WTC11 (cell line): ENCODE results near the gene KANSL1L. TPM values are rescaled to one million over a fixed set of nuclear protein-coding genes. Genes with fewer than 3 reads are reported as not detected.

Source experiments
- ATAC-seq: fragments of 200-7000 bp; cut with Tn5 transposase; 2 replicates; pipeline ENCODE4 v1.10.0; 2021; ENCODE audit warnings: mild to moderate bottlenecking, moderate library complexity
- CTCF ChIA-PET: fragments of 300-600 bp; sonication (Branson Sonifier 250); formaldehyde crosslinking; loops from one replicate; lab custom pipeline; 2021; ENCODE audit warnings: antibody characterized with exemption; lab: Charles Lee
- POLR2A ChIA-PET: fragments of 350-600 bp; sonication (Branson Sonifier 250); formaldehyde crosslinking; loops from one replicate; lab custom pipeline; 2021; ENCODE audit warnings: antibody characterized with exemption; lab: Charles Lee
- DNase-seq: peaks from one replicate; pipeline ENCODE4 v3.0.0; 2021; ENCODE audit warnings: low spot score
- H3K27ac Mint-ChIP-seq: 2 replicates; pipeline ENCODE4 v1.8.0; 2021; ENCODE audit warnings: mixed read lengths
- H3K27me3 Mint-ChIP-seq: 2 replicates; pipeline ENCODE4 v1.8.0; 2021; ENCODE audit warnings: low read depth, mild to moderate bottlenecking, moderate library complexity, mixed read lengths
- H3K36me3 Mint-ChIP-seq: 2 replicates; pipeline ENCODE4 v1.8.0; 2021; ENCODE audit warnings: mixed read lengths
- H3K4me1 Mint-ChIP-seq: 2 replicates; pipeline ENCODE4 v1.8.0; 2022; ENCODE audit warnings: mixed read lengths
- H3K4me3 Mint-ChIP-seq: 2 replicates; pipeline ENCODE4 v1.8.0; 2021; ENCODE audit warnings: mild to moderate bottlenecking, moderate library complexity, mixed read lengths
- H3K9me3 Mint-ChIP-seq: 2 replicates; pipeline ENCODE4 v1.8.0; 2021; ENCODE audit warnings: mixed read lengths
- ATF1 ChIP-seq: sonication (generic); formaldehyde crosslinking; IDR thresholded peaks from 2 replicates; pipeline ENCODE4 v1.8.1; 2023; ENCODE audit warnings: mild to moderate bottlenecking, moderate library complexity, missing genetic modification reagents
- CBFB ChIP-seq: sonication (generic); formaldehyde crosslinking; IDR thresholded peaks from 2 replicates; pipeline ENCODE4 v1.8.1; 2022; ENCODE audit warnings: mild to moderate bottlenecking, low read depth, missing genetic modification reagents
- ELF4 ChIP-seq: sonication (generic); formaldehyde crosslinking; IDR thresholded peaks from 2 replicates; pipeline ENCODE4 v1.8.1; 2022; ENCODE audit warnings: low read depth, mild to moderate bottlenecking, moderate library complexity, missing genetic modification reagents
- FOXP1 ChIP-seq: sonication (generic); formaldehyde crosslinking; IDR thresholded peaks from 2 replicates; pipeline ENCODE4 v1.8.0; 2022; ENCODE audit warnings: missing genetic modification reagents, mild to moderate bottlenecking, moderate library complexity, borderline replicate concordance
- GABPB1 ChIP-seq: sonication (generic); formaldehyde crosslinking; IDR thresholded peaks from 2 replicates; pipeline ENCODE4 v1.8.1; 2023; ENCODE audit warnings: mild to moderate bottlenecking, missing genetic modification reagents
- GRHL2 ChIP-seq: fragments of 250-450 bp; sonication (Bioruptor Pico); IDR thresholded peaks from 2 replicates; pipeline ENCODE4 v1.8.0; 2022; ENCODE audit warnings: mild to moderate bottlenecking, moderate library complexity; ENCODE audit not compliant: insufficient replicate concordance, severe bottlenecking
- GTF2I ChIP-seq: fragments of 250-450 bp; sonication (Bioruptor Pico); conservative IDR thresholded peaks from 2 replicates; pipeline ENCODE4 v1.4.0; 2021; ENCODE audit warnings: mild to moderate bottlenecking
- MYBL2 ChIP-seq: sonication (generic); formaldehyde crosslinking; IDR thresholded peaks from 2 replicates; pipeline ENCODE4 v1.8.1; 2023; ENCODE audit warnings: mild to moderate bottlenecking, moderate library complexity, missing genetic modification reagents
- NFATC4 ChIP-seq: fragments of 250-450 bp; sonication (Bioruptor Pico); IDR thresholded peaks from 2 replicates; pipeline ENCODE4 v1.9.0; 2021; ENCODE audit warnings: mild to moderate bottlenecking
- NR1H2 ChIP-seq: sonication (generic); formaldehyde crosslinking; IDR thresholded peaks from 2 replicates; pipeline ENCODE4 v1.9.0; 2021; ENCODE audit warnings: mild to moderate bottlenecking, moderate library complexity, missing genetic modification reagents
- NR2C2 ChIP-seq: sonication (generic); formaldehyde crosslinking; IDR thresholded peaks from 2 replicates; pipeline ENCODE4 v1.8.0; 2022; ENCODE audit warnings: mild to moderate bottlenecking, missing genetic modification reagents
- SMAD3 ChIP-seq: sonication (generic); formaldehyde crosslinking; IDR thresholded peaks from 2 replicates; pipeline ENCODE4 v1.8.0; 2022; ENCODE audit warnings: missing genetic modification reagents, mild to moderate bottlenecking, borderline replicate concordance
- SOX15 ChIP-seq: fragments of 250-450 bp; sonication (Bioruptor Pico); IDR thresholded peaks from 2 replicates; pipeline ENCODE4 v1.9.0; 2021; ENCODE audit warnings: mild to moderate bottlenecking
- TEAD1 ChIP-seq: sonication (generic); formaldehyde crosslinking; IDR thresholded peaks from 2 replicates; pipeline ENCODE4 v1.8.0; 2022; ENCODE audit warnings: mild to moderate bottlenecking, missing genetic modification reagents
- ZNF232 ChIP-seq: sonication (generic); formaldehyde crosslinking; IDR thresholded peaks from 2 replicates; pipeline ENCODE4 v1.8.0; 2022; ENCODE audit warnings: mild to moderate bottlenecking, missing genetic modification reagents
- total RNA-seq: library from RNA; stranded (reverse); gene quantifications from 3 replicates; pipeline ENCODE4 v1.2.3, GENCODE V29; 2021
- TF ChIP-seq, protein P1 (sequence below): fragments of 250-450 bp; sonication (Bioruptor Pico); IDR thresholded peaks from 2 replicates; pipeline ENCODE4 v1.9.0; 2021; ENCODE audit warnings: mild to moderate bottlenecking, borderline replicate concordance
- TF ChIP-seq, protein P2 (sequence below): fragments of 250-450 bp; sonication (Bioruptor Pico); IDR thresholded peaks from 2 replicates; pipeline ENCODE4 v1.9.0; 2021; ENCODE audit warnings: moderate library complexity, mild to moderate bottlenecking, inconsistent platforms, borderline replicate concordance
- TF ChIP-seq, protein P3 (sequence below): sonication (generic); formaldehyde crosslinking; IDR thresholded peaks from 2 replicates; pipeline ENCODE4 v1.8.1; 2023; ENCODE audit warnings: mild to moderate bottlenecking, missing genetic modification reagents
- TF ChIP-seq, protein P4 (sequence below): sonication (generic); formaldehyde crosslinking; IDR thresholded peaks from 2 replicates; pipeline ENCODE4 v1.8.1; 2022; ENCODE audit warnings: low read depth, mild to moderate bottlenecking, moderate library complexity, missing genetic modification reagents, borderline replicate concordance
- TF ChIP-seq, protein P5 (sequence below): sonication (generic); formaldehyde crosslinking; conservative IDR thresholded peaks from 2 replicates; pipeline ENCODE4 v1.8.1; 2023; ENCODE audit warnings: mild to moderate bottlenecking, low read depth, missing genetic modification reagents, moderate library complexity

The KANSL1L gene
- total RNA-seq, 1 experiment from 2014 or later: 11.4 TPM

DNA sequence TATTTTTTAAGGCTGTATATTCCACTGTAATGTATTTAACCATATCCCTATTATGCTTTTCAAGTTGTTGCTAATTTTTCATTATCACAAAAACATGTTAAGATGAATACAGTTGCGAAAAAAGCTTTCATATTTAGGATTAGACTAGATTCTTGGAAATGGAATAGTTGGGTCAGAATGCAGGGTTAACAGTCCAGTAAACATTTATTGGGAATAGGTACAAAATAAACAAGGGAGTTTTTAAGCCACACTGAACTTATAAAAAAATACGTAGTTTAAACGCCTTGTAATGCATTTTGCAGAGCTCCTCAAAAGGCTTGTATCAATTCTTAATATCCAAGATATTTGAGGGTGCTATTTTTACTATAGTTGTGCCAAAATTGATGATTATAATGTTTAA is 133.1 kb downstream of the KANSL1L start:
- Mint-ChIP-seq H3K27ac (no peak overlapping the region), H3K27me3 (no peaks in the 10 kb centered on the region), H3K4me1 (no peaks in the 10 kb centered on the region), H3K4me3 (no peak overlapping the region), H3K9me3 (peaks cover 4% of the 10 kb centered on the region; the same call in 1 of the 2 replicates), H3K36me3 (no peaks in the 10 kb centered on the region)
- no peak for DNase-seq
- TF ChIP-seq TEAD1 (CRISPR knock-in tag) (no peak), ATF1 (CRISPR knock-in tag) (no peak), GABPB1 (CRISPR knock-in tag) (no peak), CBFB (CRISPR knock-in tag) (no peak), MYBL2 (CRISPR knock-in tag) (no peak), ELF4 (CRISPR knock-in tag) (no peak), SMAD3 (CRISPR knock-in tag) (no peak), NR2C2 (CRISPR knock-in tag) (no peak), SOX15 (no peak), NFATC4 (CRISPR knock-in tag) (no peak), FOXP1 (no peak), ZNF232 (CRISPR knock-in tag) (no peak)
- TF ChIP-seq, protein P1, sequence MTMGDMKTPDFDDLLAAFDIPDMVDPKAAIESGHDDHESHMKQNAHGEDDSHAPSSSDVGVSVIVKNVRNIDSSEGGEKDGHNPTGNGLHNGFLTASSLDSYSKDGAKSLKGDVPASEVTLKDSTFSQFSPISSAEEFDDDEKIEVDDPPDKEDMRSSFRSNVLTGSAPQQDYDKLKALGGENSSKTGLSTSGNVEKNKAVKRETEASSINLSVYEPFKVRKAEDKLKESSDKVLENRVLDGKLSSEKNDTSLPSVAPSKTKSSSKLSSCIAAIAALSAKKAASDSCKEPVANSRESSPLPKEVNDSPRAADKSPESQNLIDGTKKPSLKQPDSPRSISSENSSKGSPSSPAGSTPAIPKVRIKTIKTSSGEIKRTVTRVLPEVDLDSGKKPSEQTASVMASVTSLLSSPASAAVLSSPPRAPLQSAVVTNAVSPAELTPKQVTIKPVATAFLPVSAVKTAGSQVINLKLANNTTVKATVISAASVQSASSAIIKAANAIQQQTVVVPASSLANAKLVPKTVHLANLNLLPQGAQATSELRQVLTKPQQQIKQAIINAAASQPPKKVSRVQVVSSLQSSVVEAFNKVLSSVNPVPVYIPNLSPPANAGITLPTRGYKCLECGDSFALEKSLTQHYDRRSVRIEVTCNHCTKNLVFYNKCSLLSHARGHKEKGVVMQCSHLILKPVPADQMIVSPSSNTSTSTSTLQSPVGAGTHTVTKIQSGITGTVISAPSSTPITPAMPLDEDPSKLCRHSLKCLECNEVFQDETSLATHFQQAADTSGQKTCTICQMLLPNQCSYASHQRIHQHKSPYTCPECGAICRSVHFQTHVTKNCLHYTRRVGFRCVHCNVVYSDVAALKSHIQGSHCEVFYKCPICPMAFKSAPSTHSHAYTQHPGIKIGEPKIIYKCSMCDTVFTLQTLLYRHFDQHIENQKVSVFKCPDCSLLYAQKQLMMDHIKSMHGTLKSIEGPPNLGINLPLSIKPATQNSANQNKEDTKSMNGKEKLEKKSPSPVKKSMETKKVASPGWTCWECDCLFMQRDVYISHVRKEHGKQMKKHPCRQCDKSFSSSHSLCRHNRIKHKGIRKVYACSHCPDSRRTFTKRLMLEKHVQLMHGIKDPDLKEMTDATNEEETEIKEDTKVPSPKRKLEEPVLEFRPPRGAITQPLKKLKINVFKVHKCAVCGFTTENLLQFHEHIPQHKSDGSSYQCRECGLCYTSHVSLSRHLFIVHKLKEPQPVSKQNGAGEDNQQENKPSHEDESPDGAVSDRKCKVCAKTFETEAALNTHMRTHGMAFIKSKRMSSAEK: no peak
- TF ChIP-seq, protein P2, sequence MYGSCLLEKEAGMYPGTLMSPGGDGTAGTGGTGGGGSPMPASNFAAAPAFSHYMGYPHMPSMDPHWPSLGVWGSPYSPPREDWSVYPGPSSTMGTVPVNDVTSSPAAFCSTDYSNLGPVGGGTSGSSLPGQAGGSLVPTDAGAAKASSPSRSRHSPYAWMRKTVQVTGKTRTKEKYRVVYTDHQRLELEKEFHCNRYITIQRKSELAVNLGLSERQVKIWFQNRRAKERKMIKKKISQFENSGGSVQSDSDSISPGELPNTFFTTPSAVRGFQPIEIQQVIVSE: no peak
- TF ChIP-seq, protein P3, sequence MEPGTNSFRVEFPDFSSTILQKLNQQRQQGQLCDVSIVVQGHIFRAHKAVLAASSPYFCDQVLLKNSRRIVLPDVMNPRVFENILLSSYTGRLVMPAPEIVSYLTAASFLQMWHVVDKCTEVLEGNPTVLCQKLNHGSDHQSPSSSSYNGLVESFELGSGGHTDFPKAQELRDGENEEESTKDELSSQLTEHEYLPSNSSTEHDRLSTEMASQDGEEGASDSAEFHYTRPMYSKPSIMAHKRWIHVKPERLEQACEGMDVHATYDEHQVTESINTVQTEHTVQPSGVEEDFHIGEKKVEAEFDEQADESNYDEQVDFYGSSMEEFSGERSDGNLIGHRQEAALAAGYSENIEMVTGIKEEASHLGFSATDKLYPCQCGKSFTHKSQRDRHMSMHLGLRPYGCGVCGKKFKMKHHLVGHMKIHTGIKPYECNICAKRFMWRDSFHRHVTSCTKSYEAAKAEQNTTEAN (CRISPR knock-in tag): no peak
- TF ChIP-seq, protein P4, sequence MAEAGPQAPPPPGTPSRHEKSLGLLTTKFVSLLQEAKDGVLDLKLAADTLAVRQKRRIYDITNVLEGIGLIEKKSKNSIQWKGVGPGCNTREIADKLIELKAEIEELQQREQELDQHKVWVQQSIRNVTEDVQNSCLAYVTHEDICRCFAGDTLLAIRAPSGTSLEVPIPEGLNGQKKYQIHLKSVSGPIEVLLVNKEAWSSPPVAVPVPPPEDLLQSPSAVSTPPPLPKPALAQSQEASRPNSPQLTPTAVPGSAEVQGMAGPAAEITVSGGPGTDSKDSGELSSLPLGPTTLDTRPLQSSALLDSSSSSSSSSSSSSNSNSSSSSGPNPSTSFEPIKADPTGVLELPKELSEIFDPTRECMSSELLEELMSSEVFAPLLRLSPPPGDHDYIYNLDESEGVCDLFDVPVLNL (CRISPR knock-in tag): no peak
- TF ChIP-seq, protein P5, sequence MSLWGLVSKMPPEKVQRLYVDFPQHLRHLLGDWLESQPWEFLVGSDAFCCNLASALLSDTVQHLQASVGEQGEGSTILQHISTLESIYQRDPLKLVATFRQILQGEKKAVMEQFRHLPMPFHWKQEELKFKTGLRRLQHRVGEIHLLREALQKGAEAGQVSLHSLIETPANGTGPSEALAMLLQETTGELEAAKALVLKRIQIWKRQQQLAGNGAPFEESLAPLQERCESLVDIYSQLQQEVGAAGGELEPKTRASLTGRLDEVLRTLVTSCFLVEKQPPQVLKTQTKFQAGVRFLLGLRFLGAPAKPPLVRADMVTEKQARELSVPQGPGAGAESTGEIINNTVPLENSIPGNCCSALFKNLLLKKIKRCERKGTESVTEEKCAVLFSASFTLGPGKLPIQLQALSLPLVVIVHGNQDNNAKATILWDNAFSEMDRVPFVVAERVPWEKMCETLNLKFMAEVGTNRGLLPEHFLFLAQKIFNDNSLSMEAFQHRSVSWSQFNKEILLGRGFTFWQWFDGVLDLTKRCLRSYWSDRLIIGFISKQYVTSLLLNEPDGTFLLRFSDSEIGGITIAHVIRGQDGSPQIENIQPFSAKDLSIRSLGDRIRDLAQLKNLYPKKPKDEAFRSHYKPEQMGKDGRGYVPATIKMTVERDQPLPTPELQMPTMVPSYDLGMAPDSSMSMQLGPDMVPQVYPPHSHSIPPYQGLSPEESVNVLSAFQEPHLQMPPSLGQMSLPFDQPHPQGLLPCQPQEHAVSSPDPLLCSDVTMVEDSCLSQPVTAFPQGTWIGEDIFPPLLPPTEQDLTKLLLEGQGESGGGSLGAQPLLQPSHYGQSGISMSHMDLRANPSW (CRISPR knock-in tag): no peak
- ChIA-PET POLR2A (no interaction called here), CTCF (no interaction called here)
- ATAC-seq: no peak

DNA sequence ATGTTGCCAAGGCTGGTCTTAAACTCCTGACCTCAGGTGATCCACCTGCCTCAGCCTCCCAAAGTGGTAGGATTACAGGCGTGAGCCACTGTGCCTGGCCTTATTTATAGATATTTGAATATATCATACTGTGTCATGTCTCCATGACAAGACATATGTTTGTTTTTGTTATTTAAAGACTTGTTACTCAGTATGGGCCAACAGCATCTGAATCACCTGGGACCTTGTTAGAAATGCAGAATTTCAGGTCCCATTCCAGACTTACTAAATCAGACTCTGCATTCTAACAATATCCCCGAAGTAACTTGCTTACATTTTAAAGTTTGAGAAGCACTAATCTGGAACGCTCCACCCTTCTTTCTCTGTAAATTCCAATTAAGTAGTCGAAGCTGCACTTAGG is 135.5 kb downstream of the KANSL1L start:
- Mint-ChIP-seq H3K4me3 (no peak overlapping the region), H3K9me3 (peaks cover 4% of the 10 kb centered on the region; the same call in 1 of the 2 replicates), H3K36me3 (no peaks in the 10 kb centered on the region), H3K27me3 (no peaks in the 10 kb centered on the region), H3K4me1 (no peaks in the 10 kb centered on the region), H3K27ac (no peak overlapping the region)
- no peak for DNase-seq
- TF ChIP-seq GRHL2: no peak
- no peak for TF ChIP-seq NR1H2 (CRISPR knock-in tag)
- no peak for TF ChIP-seq GTF2I
- ChIA-PET POLR2A (no interaction called here), CTCF (no interaction called here)
- ATAC-seq: no peak
